PFSK-1 (cell line): Measurements from ENCODE around the gene MFSD6.

ENCODE experiments used
- FOXP2 ChIP-seq: optimal IDR thresholded peaks from 2 replicates; pipeline ENCODE3; 2011; ENCODE audit warnings: borderline replicate concordance, control low read depth, inconsistent platforms; ENCODE audit not compliant: insufficient read depth; ENCODE audit errors: extremely low read length, extremely low read depth
- POLR2AphosphoS5 ChIP-seq: IDR thresholded peaks from 2 replicates; pipeline ENCODE4 v1.6.1; 2012; ENCODE audit warnings: low read depth, mild to moderate bottlenecking, control low read depth, low read length, moderate library complexity
- SIN3A ChIP-seq: IDR thresholded peaks from 2 replicates; pipeline ENCODE4 v1.6.1; 2012; ENCODE audit warnings: mild to moderate bottlenecking, low read length, moderate library complexity, borderline replicate concordance; ENCODE audit not compliant: insufficient read depth
- TAF1 ChIP-seq: IDR thresholded peaks from 2 replicates; pipeline ENCODE4 v1.6.1; 2012; ENCODE audit warnings: low read length, control low read depth, borderline replicate concordance; ENCODE audit not compliant: insufficient read depth
- TF ChIP-seq, protein P1 (sequence below), 2 experiments: IDR thresholded peaks; 2 replicates each; pipeline versions ENCODE4 v1.6.1 to v1.8.0; 2011 to 2012; ENCODE audit warnings: low read depth in 2 of 2, low read length in 2 of 2, control low read depth in 1 of 2, inconsistent platforms in 1 of 2, mild to moderate bottlenecking in 1 of 2, moderate library complexity in 1 of 2; ENCODE audit not compliant: insufficient read depth in 1 of 2

Gene MFSD6

DNA sequence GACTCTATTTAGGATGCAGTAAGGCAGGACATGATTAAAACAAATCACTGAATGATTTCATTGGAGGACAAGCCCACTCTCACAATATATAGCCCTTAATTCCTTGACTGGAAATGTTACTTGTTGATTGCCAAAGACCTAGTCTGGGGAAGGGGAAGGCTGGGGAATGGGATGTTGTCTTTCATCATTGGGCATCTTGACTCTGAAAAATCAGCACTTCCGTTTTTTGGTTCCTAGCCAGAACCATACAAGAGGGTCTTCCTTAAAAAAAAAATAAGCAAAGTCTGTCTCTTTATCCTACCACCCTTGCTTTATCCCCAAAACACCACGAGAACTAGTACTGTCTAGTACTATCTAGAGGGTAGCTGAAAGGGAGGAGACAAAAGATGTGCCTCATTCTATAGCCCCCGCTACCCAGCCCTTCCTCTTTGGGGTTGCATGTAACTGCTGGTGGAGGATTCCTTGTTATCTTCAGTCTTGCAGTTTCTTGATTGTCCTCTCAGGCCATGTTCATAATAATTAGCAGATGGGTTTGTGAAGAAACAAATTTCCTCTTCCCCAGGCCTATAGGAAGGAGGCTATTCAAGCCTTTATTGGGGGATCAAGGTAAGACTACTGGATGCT is 70.5 kb downstream of the MFSD6 start:
- no peak for TF ChIP-seq TAF1
- TF ChIP-seq FOXP2, result no peak
- TF ChIP-seq, protein P1, sequence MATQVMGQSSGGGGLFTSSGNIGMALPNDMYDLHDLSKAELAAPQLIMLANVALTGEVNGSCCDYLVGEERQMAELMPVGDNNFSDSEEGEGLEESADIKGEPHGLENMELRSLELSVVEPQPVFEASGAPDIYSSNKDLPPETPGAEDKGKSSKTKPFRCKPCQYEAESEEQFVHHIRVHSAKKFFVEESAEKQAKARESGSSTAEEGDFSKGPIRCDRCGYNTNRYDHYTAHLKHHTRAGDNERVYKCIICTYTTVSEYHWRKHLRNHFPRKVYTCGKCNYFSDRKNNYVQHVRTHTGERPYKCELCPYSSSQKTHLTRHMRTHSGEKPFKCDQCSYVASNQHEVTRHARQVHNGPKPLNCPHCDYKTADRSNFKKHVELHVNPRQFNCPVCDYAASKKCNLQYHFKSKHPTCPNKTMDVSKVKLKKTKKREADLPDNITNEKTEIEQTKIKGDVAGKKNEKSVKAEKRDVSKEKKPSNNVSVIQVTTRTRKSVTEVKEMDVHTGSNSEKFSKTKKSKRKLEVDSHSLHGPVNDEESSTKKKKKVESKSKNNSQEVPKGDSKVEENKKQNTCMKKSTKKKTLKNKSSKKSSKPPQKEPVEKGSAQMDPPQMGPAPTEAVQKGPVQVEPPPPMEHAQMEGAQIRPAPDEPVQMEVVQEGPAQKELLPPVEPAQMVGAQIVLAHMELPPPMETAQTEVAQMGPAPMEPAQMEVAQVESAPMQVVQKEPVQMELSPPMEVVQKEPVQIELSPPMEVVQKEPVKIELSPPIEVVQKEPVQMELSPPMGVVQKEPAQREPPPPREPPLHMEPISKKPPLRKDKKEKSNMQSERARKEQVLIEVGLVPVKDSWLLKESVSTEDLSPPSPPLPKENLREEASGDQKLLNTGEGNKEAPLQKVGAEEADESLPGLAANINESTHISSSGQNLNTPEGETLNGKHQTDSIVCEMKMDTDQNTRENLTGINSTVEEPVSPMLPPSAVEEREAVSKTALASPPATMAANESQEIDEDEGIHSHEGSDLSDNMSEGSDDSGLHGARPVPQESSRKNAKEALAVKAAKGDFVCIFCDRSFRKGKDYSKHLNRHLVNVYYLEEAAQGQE (IDR thresholded peaks at IDR 0.05; ENCODE audit: insufficient read depth in 1 of 2, low read depth in 2 of 2, low read length in 2 of 2), result no peak
- no peak for TF ChIP-seq SIN3A
- no peak for TF ChIP-seq POLR2AphosphoS5

DNA sequence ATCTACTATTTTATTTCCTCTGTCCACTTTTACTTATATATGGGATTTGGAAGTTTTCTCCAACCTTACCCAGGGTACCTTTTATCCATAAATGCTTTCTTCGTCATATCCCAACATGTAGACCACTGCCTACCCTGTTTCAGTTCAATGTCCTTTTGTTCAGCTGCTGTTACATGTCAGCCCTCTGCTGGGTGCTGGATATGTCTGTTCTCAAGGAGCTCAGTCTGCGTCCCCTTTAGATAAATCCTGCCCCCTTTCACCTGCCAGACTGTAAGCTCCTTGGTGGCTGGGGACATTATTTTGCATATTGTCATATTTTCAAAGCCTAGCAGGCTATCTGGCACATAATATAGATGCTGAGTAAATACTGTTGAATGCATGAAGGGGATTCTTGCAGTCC is 73.2 kb downstream of the MFSD6 start:
- TF ChIP-seq TAF1 (no peak), FOXP2 (no peak), SIN3A (no peak), POLR2AphosphoS5 (no peak)
- TF ChIP-seq, protein P1 (IDR thresholded peaks at IDR 0.05; ENCODE audit: insufficient read depth in 1 of 2, low read depth in 2 of 2, low read length in 2 of 2), result no peak

DNA sequence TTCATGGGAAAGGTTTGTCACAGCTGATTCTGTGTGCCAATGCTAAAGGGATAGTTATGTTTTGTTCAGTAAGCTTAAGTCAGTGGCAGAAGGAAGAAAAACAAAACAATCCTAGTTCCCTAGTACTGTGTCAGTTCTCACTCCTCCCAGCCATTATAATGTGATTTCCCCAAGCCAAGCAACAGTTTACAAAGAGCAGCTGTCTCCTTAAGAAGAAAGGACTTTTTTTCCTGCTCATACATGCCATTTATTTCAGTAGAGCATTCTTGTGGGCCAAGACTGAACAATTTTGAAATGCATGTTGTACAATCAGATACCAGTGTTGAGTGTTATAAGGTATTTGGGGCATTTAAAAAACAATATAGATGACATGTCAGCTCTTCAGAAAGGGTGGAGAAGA is 74.3 kb downstream of the MFSD6 start:
- TF ChIP-seq FOXP2 (no peak), SIN3A (no peak)
- TF ChIP-seq, protein P1 (IDR thresholded peaks at IDR 0.05; ENCODE audit: insufficient read depth in 1 of 2, low read depth in 2 of 2, low read length in 2 of 2), result no peak

DNA sequence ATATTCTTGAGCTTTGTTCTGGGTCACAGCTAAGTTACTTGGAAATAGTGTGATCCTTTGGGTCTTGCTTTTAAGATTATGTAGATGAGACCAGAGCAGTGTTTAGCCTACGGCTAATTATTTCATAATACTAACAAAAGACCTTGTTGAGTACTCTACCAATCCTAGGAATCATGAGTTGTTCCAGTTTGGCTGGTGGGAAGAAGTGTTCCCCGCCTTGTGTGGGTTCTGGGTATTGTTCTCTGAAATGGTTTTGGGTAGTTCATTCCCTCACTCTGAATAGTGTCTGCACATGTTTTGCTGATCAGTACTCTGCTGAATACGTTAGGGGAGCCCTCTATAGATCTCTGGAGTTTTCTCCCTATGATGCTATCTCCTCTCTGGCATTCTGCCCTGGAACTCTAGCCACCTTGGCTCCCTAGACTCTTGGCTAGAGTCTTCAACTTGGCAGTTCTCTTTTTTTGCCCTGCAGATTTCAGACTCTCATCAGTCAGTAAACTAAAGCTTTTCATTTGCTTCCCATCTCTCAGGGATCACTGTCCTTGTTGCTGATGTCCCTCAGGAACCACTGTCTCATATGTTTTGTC is 78.0 kb downstream of the MFSD6 start:
- TF ChIP-seq TAF1 (no peak), POLR2AphosphoS5 (no peak), FOXP2 (no peak), SIN3A (no peak)
- TF ChIP-seq, protein P1 (IDR thresholded peaks at IDR 0.05; ENCODE audit: insufficient read depth in 1 of 2, low read depth in 2 of 2, low read length in 2 of 2), result no peak
